CD4-positive, alpha-beta memory T cell (primary cell): ENCODE measurements around the gene CCDC88C. TPM values are rescaled to one million over a fixed set of nuclear protein-coding genes. Genes with fewer than 3 reads are reported as not detected.

Experiments
- CTCF ChIA-PET: fragments of 350-600 bp; sonication (Branson Sonifier 250); formaldehyde crosslinking; loops from one replicate; lab custom pipeline; 2021; ENCODE audit warnings: inconsistent platforms; ENCODE audit not compliant: partially characterized antibody; lab: Charles Lee
- POLR2A ChIA-PET: fragments of 350-600 bp; sonication (Branson Sonifier 250); formaldehyde crosslinking; loops from one replicate; lab custom pipeline; 2021; ENCODE audit not compliant: partially characterized antibody; lab: Charles Lee
- DNase-seq, 5 donors: peaks; one replicate each; pipeline versions ENCODE4 v3.0.0 to v3.0.0-alpha.2; 2020 to 2022; ENCODE audit warnings: mixed read lengths in 1 of 5
- H3K27ac ChIP-seq: one replicate; pipeline ENCODE4 v1.7.0; 2013; ENCODE audit warnings: low read depth, low read length
- H3K27me3 ChIP-seq: 2 replicates; pipeline ENCODE4 v1.7.0; 2013; ENCODE audit warnings: mild to moderate bottlenecking, low read length, moderate library complexity; ENCODE audit not compliant: insufficient read depth
- H3K36me3 ChIP-seq: 2 replicates; pipeline ENCODE4 v1.7.0; 2013; ENCODE audit warnings: mild to moderate bottlenecking, low read length, moderate library complexity; ENCODE audit not compliant: insufficient read depth
- H3K4me1 ChIP-seq: 2 replicates; pipeline ENCODE4 v1.7.0; 2013; ENCODE audit warnings: mild to moderate bottlenecking, low read length, moderate library complexity; ENCODE audit not compliant: insufficient read depth
- H3K4me3 ChIP-seq, 2 donors: one replicate each; pipeline ENCODE4 v1.7.0; 2013; ENCODE audit warnings: low read length in 2 of 2, mild to moderate bottlenecking in 1 of 2
- H3K9me3 ChIP-seq, 2 donors: one replicate each; pipeline ENCODE4 v1.7.0; 2013; ENCODE audit warnings: low read length in 2 of 2, control low read depth in 1 of 2; ENCODE audit not compliant: control insufficient read depth in 1 of 2
- H3K27ac Mint-ChIP-seq, 7 donors: one replicate each; pipeline ENCODE4 v1.8.0; 2020 to 2021; ENCODE audit warnings: mixed read lengths in 7 of 7, mild to moderate bottlenecking in 6 of 7, inconsistent platforms in 3 of 7, moderate library complexity in 3 of 7
- H3K27me3 Mint-ChIP-seq, 2 donors: one replicate each; pipeline ENCODE4 v1.8.0; 2020 to 2021; ENCODE audit warnings: mixed read lengths in 2 of 2
- H3K36me3 Mint-ChIP-seq, 2 donors: one replicate each; pipeline ENCODE4 v1.8.0; 2020 to 2021; ENCODE audit warnings: mixed read lengths in 2 of 2, inconsistent platforms in 1 of 2, mild to moderate bottlenecking in 1 of 2
- H3K4me1 Mint-ChIP-seq, 4 donors: one replicate each; pipeline ENCODE4 v1.8.0; 2020 to 2021; ENCODE audit warnings: mixed read lengths in 4 of 4, mild to moderate bottlenecking in 1 of 4
- H3K4me3 Mint-ChIP-seq, 8 donors: one replicate each; pipeline ENCODE4 v1.8.0; 2020 to 2021; ENCODE audit warnings: mixed read lengths in 8 of 8, mild to moderate bottlenecking in 7 of 8, moderate library complexity in 6 of 8, inconsistent platforms in 3 of 8
- H3K9me3 Mint-ChIP-seq, 8 donors: one replicate each; pipeline ENCODE4 v1.8.0; 2020 to 2021; ENCODE audit warnings: mixed read lengths in 8 of 8, mild to moderate bottlenecking in 5 of 8, inconsistent platforms in 3 of 8, moderate library complexity in 1 of 8
- intact Hi-C: fragments of 100-400 bp; cut with micrococcal nuclease; formaldehyde crosslinking; loops from one replicate; pipeline ENCODE4 v1.15.1; 2023
- polyA plus RNA-seq, 2 donors: library from polyadenylated mRNA; unstranded; fragments of 300-500 nt; fragmentation: Illumina TruSeq; gene quantifications; one replicate each; pipeline ENCODE4 v1.2.3, GENCODE V29; 2021
- total RNA-seq, 2 experiments: library from RNA; stranded (reverse); gene quantifications; one replicate each; pipeline ENCODE4 v1.2.3, GENCODE V29; 2021

The CCDC88C gene
- total and polyA plus RNA-seq, 4 experiments from 2014 or later = 17.1 to 293 (median 161) TPM

DNA sequence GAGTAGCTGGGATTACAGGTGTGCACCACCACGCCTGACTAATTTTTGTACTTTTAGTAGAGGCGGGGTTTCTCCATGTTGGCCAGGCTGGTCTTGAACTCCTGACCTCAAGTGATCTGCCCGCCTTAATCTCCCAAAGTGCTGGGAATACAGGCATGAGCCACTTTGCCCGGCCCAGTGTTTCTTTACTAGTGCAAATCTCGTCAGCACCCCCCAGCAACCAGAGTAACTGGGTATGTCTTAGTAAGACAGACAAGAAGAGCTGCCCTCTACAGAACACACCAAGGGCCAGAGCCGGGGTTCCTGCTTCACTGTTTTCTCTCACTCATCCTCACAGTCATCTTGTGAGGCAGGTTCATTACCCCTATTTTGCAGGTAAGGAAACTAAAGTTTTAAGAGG is 94.6 kb downstream of the CCDC88C start:
- POLR2A ChIA-PET = interaction anchor here (0.6 to 23.0 kb wide), 20 partner anchors 10 to 131 kb away, joined by 3 to 491 read pairs (median 5); partner anchors contain the start of gene CCDC88C
- Mint-ChIP-seq H3K27ac (peak overlapping the region; percentile 97 to 99 (median 99)), H3K36me3 (peaks cover 52 to 85% of the 10 kb centered on the region in 2 donors), H3K9me3 (no peaks in the 10 kb centered on the region), H3K4me1 (peaks cover 40 to 86% (median 71%) of the 10 kb centered on the region in 4 donors), H3K4me3 (peak overlapping the region in 6 of 8 donors; percentile 83 to 92 (median 88)), H3K27me3 (no peaks in the 10 kb centered on the region)
- H3K4me3 ChIP-seq = no peak overlapping the region
- no peaks in the 10 kb centered on the region for H3K27me3 ChIP-seq
- peak overlapping the region; percentile 90 for H3K27ac ChIP-seq
- H3K36me3 ChIP-seq = peaks cover 72% of the 10 kb centered on the region
- CTCF ChIA-PET = interaction anchor here (0.6 to 26.1 kb wide), 30 partner anchors 9 to 588 kb away, joined by 3 to 522 read pairs (median 4); partner anchors contain the start of gene CCDC88C
- intact Hi-C loops = loop anchor here (1.0 kb wide), 2 partner anchors 95 to 104 kb away; no protein-coding TSS in a partner anchor
- H3K4me1 ChIP-seq = peaks cover 92% of the 10 kb centered on the region
- DNase-seq = no peak
- H3K9me3 ChIP-seq = no peaks in the 10 kb centered on the region

DNA sequence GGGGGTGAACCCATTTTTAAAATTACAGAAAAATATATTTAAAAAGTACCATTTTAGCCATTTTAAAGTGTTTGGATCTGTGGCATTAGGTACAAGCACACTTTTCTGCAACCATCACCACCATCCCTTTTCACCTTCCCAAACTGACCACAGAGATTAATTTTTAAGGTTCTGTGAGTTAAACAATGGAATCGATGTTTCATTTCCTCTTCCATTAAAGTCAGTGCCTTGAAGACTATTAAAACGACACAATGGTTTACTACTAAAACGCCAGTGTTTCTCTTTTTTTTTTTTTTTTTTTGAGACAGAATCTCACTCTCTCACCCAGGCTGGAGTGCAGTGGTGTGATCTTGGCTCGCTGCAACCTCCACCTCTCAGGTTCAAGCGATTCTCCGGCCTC is 95.0 kb downstream of the CCDC88C start:
- intact Hi-C loops = loop anchor here (1.0 kb wide), 2 partner anchors 96 to 105 kb away; no protein-coding TSS in a partner anchor
- peaks cover 42 to 86% (median 71%) of the 10 kb centered on the region in 4 donors for H3K4me1 Mint-ChIP-seq
- H3K9me3 Mint-ChIP-seq = no peaks in the 10 kb centered on the region
- no peaks in the 10 kb centered on the region for H3K27me3 Mint-ChIP-seq
- peaks cover 56 to 85% of the 10 kb centered on the region in 2 donors for H3K36me3 Mint-ChIP-seq
- H3K36me3 ChIP-seq = peaks cover 68% of the 10 kb centered on the region
- H3K27me3 ChIP-seq = no peaks in the 10 kb centered on the region
- no peak overlapping the region for H3K4me3 Mint-ChIP-seq
- ChIA-PET POLR2A (interaction anchor here (1.2 to 23.0 kb wide), 6 partner anchors 12 to 94 kb away, joined by 3 to 491 read pairs (median 27); partner anchors contain the start of gene CCDC88C), CTCF (interaction anchor here (0.9 to 26.1 kb wide), 10 partner anchors 9 to 157 kb away, joined by 3 to 522 read pairs (median 9); partner anchors contain the start of gene CCDC88C)
- H3K4me1 ChIP-seq = peaks cover 96% of the 10 kb centered on the region
- no peak overlapping the region for H3K4me3 ChIP-seq
- no peak for DNase-seq
- H3K27ac ChIP-seq = peak overlapping the region; percentile 90
- H3K27ac Mint-ChIP-seq = peak overlapping the region; percentile 97 to 99 (median 99)
- H3K9me3 ChIP-seq = no peaks in the 10 kb centered on the region

DNA sequence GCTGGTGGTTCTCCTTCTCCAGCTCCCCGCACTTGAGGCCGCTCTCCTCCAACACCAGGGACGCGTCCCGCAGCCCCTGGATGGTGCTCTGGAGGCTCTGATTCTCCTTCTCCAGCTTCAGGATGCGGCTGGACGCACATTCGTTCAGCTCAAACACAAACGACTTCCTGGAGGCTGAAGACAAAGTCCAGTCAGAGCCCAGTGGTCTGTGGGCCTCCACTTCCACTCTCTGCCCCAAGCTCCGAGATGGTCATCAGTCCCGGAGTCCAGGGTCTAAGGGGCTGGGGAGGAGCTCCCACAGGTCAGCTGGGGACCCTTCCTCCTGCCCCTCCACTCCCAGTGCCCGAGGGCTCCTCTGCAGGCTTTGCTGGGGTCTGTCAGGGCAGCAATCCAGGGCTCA is 96.5 kb downstream of the CCDC88C start:
- H3K9me3 Mint-ChIP-seq = no peaks in the 10 kb centered on the region
- ChIA-PET POLR2A (interaction anchor here (1.5 to 23.0 kb wide), 3 partner anchors 50 to 95 kb away, joined by 4 to 491 read pairs (median 5); partner anchors contain the start of gene CCDC88C), CTCF (interaction anchor here (1.0 to 26.1 kb wide), 3 partner anchors 9 to 99 kb away, joined by 4 to 522 read pairs (median 63); partner anchors contain the start of gene CCDC88C)
- intact Hi-C loops = no loop called here
- H3K9me3 ChIP-seq = no peaks in the 10 kb centered on the region
- H3K4me1 Mint-ChIP-seq = peaks cover 51 to 88% (median 75%) of the 10 kb centered on the region in 4 donors
- no peak for DNase-seq
- peaks cover 98% of the 10 kb centered on the region for H3K4me1 ChIP-seq
- peak overlapping the region in 3 of 7 donors; percentile 83 to 98 (median 87) for H3K27ac Mint-ChIP-seq
- no peak overlapping the region for H3K4me3 Mint-ChIP-seq
- no peak overlapping the region for H3K4me3 ChIP-seq
- H3K36me3 ChIP-seq = peaks cover 55% of the 10 kb centered on the region
- H3K27me3 ChIP-seq = no peaks in the 10 kb centered on the region
- peaks cover 56 to 82% of the 10 kb centered on the region in 2 donors for H3K36me3 Mint-ChIP-seq
- peak overlapping the region; percentile 90 for H3K27ac ChIP-seq
- no peaks in the 10 kb centered on the region for H3K27me3 Mint-ChIP-seq

DNA sequence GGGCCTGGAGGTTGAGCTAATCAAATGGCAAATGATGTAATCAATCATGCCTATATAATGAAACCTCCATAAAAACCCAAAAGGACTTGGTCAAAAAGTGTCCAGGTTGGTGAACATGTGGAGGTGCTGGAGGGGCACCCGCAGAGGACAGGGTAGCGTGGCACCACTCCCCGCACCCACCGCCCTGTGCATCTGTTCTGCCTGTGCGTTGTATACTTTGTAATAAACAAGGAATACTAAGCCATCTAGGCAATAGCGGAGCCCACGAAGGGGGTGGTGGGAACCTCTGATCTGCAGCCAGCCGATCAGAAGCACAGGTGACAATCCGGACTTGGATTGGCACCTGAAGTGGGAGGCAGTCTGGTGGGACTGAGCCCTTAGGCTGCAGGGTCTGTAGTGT is 97.4 kb downstream of the CCDC88C start:
- no peaks in the 10 kb centered on the region for H3K27me3 Mint-ChIP-seq
- Histone ChIP-seq H3K36me3 (peaks cover 51% of the 10 kb centered on the region), H3K27me3 (no peaks in the 10 kb centered on the region), H3K9me3 (no peaks in the 10 kb centered on the region), H3K27ac (peak overlapping the region; percentile 13), H3K4me1 (peaks cover 98% of the 10 kb centered on the region), H3K4me3 (no peak overlapping the region)
- H3K4me3 Mint-ChIP-seq = peak overlapping the region in 2 of 8 donors; percentile 42 to 48
- CTCF ChIA-PET = interaction anchor here (0.7 to 26.1 kb wide), 6 partner anchors 9 to 100 kb away, joined by 3 to 522 read pairs (median 3); partner anchors contain the start of gene CCDC88C
- intact Hi-C loops = no loop called here
- POLR2A ChIA-PET = interaction anchor here (1.5 to 23.0 kb wide), 3 partner anchors 51 to 96 kb away, joined by 4 to 491 read pairs (median 5); partner anchors contain the start of gene CCDC88C
- H3K27ac Mint-ChIP-seq = peak overlapping the region; percentile 5 to 99 (median 89)
- peaks cover 58 to 82% of the 10 kb centered on the region in 2 donors for H3K36me3 Mint-ChIP-seq
- DNase-seq = no peak
- peaks cover 53 to 88% (median 74%) of the 10 kb centered on the region in 4 donors for H3K4me1 Mint-ChIP-seq
- peaks cover 0 to 2% (median 0%) of the 10 kb centered on the region in 8 donors for H3K9me3 Mint-ChIP-seq

DNA sequence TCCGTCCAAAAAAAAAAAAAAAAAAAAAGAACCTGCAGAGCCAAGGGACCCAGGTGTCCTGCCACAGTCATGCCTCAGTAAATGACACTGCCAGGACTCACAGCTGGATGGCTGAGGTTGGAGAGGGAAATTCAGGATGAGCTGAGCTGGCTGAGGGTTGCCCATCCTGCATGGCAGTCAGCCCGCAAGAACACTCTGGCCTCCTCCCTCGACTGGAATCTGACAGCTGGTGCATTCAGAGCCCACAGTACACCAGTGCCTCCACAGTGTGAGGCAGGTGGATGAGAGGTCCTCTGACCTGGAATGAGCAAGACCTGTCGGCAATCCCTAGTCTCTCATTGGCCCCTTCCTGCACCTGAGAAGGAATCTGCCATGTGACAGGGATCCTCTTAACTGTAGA is 98.7 kb downstream of the CCDC88C start:
- no peaks in the 10 kb centered on the region for H3K9me3 ChIP-seq
- no peaks in the 10 kb centered on the region for H3K27me3 ChIP-seq
- DNase-seq = no peak
- intact Hi-C loops = loop anchor here (5.0 to 10.0 kb wide), 2 partner anchors 257 to 556 kb away; partner anchors contain the start of gene RPS6KA5
- CTCF ChIA-PET = interaction anchor here (1.0 to 26.1 kb wide), 6 partner anchors 24 to 102 kb away, joined by 3 to 522 read pairs (median 4); partner anchors contain the start of gene CCDC88C
- peaks cover 98% of the 10 kb centered on the region for H3K4me1 ChIP-seq
- Mint-ChIP-seq H3K4me3 (peak overlapping the region in 2 of 8 donors; percentile 4 to 46), H3K9me3 (peaks cover 0 to 2% (median 0%) of the 10 kb centered on the region in 8 donors), H3K27ac (peak overlapping the region; percentile 60 to 99 (median 98)), H3K4me1 (peaks cover 46 to 88% (median 68%) of the 10 kb centered on the region in 4 donors), H3K36me3 (peaks cover 56 to 79% of the 10 kb centered on the region in 2 donors), H3K27me3 (no peaks in the 10 kb centered on the region)
- peak overlapping the region; percentile 75 for H3K27ac ChIP-seq
- H3K36me3 ChIP-seq = peaks cover 54% of the 10 kb centered on the region
- POLR2A ChIA-PET = interaction anchor here (1.1 to 23.0 kb wide), 8 partner anchors 33 to 97 kb away, joined by 4 to 491 read pairs (median 8); partner anchors contain the start of gene CCDC88C
- no peak overlapping the region for H3K4me3 ChIP-seq

DNA sequence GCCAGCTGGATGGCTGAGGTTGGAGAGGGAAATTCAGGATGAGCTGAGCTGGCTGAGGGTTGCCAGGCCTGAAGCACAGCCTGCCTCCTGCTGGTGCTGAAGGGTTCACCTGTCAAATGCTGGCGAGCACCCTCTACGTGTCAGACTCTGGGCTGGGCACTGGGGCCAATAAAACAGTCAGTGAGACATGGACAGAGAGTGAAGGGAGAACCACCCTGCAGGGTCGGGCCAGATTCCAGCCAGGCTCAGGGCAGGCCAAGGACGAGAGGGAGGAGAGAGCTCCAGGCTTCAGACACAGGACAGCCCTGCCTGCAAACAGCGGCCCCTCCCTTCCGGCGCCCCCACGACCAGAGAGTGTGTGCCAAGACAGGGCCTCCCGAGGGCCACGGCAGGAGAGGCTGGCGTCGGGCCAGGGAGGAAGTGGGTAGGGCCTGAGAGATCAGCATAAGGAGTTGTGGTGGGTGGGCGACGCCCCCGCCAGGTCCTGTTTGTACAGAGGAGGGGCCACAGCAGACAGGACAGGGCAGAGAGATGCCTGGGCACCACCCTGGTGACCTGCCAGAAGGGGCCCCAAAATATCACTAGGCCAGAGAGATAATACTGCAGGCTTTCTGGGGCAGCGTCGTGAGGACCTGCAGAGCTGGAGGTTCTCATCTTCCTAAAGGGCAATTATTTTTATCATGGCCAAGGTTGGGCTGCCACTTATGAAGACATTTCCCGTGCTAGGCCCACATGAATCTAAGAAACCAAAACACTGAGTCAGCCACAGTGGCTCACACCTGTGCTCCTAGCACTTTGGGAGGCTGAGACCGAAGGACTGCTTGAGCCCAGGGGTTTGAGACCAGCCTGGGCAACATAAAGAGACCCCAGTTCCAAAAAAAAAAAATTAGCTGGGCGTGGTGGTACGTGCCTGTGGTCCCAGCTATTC is 100.0 kb downstream of the CCDC88C start:
- ChIA-PET POLR2A (interaction anchor here (0.6 to 23.0 kb wide), 29 partner anchors 8 to 192 kb away, joined by 3 to 491 read pairs (median 4); partner anchors contain the start of genes CCDC88C, GPR68 and PPP4R3A), CTCF (interaction anchor here (0.8 to 26.1 kb wide), 19 partner anchors 13 to 141 kb away, joined by 3 to 522 read pairs (median 4); partner anchors contain the start of gene CCDC88C)
- Mint-ChIP-seq H3K4me3 (peak overlapping the region; percentile 76 to 90 (median 84)), H3K27me3 (no peaks in the 10 kb centered on the region), H3K9me3 (peaks cover 0 to 3% (median 0%) of the 10 kb centered on the region in 8 donors), H3K4me1 (peaks cover 45 to 88% (median 68%) of the 10 kb centered on the region in 4 donors), H3K27ac (peak overlapping the region; percentile 98 to 100 (median 99)), H3K36me3 (peaks cover 56 to 76% of the 10 kb centered on the region in 2 donors)
- peak; percentile 84 to 87 (median 85) for DNase-seq
- H3K4me3 ChIP-seq = peak overlapping the region; percentile 17 to 29
- H3K4me1 ChIP-seq = peaks cover 98% of the 10 kb centered on the region
- H3K9me3 ChIP-seq = no peaks in the 10 kb centered on the region
- intact Hi-C loops = loop anchor here (5.0 to 10.0 kb wide), 2 partner anchors 255 to 557 kb away; partner anchors contain the start of gene RPS6KA5
- H3K27me3 ChIP-seq = no peaks in the 10 kb centered on the region
- peak overlapping the region; percentile 75 for H3K27ac ChIP-seq
- peaks cover 65% of the 10 kb centered on the region for H3K36me3 ChIP-seq
